ENCODE data around the gene COL26A1.

The COL26A1 gene

DNA sequence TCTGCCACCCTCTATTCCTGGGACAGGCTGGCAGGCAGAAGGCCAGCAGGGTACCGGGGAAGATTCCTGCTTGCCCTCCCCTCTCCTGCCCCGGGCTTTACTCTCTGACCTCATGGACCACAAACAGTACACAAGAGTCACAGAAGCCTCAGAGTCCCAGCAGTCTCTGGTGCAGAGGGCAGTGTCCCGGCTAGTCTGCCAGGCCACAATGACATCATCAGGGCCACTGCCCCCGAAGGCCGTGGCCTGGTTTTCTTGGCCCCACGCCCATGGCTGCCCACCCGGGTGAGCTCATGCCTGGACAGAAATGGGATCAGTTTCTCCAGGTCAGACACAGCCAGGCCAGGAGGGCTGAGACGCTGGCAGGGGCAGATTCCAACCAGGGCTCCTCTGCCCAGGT lies 174.5 kb downstream of the COL26A1 start:
- no peak for DNase-seq

DNA sequence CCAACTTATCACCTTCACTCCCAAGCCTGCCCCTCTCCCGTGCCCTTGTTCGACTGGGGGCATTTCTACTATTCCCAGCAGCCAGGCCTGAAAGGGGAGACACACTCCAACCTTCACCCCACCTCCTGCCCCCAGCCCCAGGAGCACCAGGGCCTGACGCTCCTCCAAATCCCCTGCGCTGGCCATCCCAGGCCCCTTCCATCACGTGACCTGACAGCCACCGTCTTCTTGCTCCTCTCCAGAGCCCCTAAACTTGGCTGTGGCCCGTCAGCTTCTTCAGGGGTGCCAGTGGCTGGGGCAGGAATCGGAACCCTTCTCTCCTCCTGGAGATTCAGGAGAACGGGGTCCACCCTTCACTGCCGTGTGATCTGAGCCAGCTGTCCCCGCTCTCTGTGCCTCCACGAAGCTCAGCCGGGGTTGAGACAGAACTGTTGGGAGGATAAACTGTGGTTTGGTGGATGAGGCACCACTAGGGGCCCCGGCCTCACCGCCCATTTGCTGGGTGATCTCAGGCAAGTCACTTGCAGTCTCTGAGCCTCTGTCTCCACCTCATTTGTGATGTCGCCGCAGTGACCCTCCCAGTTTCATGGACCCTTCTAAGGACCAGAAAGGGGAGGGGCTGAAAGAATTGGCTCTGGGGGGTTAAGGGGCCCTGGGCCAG lies 175.4 kb downstream of the COL26A1 start:
- no peak for DNase-seq

DNA sequence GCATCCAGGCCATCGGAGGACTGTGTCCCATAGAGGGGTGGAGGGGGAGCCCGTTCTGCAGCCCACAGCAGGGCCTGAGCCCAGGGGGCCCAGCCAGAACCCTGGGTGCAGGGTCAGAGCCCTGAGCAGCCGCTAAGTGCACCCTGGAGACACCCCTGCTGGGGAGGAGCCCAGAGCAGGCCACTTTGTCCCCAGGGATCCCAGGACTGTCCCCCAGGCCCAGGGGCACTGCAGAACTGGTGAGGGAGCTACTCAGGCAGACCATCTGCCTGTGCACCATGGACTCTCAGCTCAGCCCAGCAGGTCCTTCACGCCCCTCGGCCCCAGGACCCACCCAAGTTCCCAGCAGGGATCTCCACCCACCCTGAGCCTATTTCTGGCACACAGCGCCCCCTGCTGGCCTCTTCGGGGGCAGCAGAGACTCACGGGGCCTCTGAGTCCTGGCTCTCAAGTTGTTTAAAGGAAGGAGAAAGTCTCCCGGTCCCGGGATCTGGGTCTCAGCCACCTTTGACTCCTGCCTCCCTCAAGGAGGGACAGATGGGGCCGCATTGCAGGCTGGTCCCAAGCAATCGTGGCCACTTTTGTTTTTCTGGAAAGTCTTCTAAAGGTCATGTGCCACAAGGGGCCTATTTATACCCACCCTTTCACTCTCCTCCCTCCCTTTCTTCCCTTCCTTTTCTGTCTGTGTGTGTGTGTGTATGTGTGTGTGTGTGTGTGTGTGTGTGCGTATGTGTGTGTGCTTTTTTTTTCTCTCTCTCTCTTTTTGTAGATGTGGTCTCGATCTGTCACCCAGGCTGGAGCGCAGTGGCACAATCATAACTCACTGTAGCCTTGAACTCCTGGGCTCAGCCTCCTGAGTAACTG lies 176.2 kb downstream of the COL26A1 start:
- DNase-seq: peak; percentile 38

DNA sequence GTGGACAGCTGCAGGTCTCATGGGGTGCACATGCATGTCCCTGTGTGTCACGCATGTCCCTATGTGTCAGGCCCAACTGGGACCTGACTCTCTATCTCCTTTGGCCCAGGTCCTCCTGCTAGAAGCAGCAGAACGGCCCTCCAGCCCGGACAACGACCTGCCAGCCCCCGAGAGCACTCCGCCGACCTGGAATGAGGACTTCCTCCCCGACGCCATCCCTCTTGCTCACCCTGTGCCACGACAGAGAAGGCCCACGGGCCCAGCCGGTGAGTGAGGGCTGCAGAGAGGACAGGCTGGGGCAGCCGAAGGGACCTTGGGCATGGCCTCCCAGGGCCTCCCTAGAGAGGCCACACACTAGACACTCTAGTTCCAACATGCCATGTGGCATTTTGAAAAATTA lies 177.1 kb downstream of the COL26A1 start:
- DNase-seq: no peak

DNA sequence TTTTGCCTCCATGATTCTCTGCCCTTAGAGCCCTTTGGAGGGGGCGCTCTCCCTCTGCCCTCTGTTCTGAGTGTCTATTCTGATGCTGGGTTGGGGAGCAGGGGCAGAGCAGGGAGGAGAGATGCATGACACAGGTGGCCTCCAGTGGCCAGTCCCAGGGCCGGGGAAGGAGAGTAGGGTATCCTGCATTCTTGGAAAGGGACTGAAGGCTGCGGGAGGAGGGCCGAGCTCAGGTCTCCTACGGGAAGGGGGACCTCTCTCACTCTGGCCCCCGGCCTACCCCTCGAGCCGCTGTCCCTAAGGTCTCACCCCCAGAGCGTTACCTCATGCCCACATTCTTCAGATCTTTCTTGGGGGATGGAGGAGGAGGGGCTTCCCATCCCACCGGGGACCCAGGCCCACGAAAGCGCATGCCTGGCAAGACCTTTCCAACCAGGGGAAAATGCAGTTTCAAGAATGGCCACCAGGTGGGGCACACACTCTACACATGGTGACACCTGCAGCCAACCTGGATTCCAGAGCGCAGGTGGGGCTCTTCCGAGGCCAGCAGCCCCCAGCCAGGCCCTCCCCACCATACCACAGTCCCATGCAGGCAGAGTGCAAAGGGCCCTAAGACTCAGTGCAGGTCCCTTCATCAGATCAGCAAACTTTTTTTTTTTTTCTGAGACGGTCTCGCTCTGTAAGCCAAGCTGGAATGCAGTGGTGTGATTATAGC lies 180.0 kb downstream of the COL26A1 start:
- DNase-seq: peak; percentile 77

DNA sequence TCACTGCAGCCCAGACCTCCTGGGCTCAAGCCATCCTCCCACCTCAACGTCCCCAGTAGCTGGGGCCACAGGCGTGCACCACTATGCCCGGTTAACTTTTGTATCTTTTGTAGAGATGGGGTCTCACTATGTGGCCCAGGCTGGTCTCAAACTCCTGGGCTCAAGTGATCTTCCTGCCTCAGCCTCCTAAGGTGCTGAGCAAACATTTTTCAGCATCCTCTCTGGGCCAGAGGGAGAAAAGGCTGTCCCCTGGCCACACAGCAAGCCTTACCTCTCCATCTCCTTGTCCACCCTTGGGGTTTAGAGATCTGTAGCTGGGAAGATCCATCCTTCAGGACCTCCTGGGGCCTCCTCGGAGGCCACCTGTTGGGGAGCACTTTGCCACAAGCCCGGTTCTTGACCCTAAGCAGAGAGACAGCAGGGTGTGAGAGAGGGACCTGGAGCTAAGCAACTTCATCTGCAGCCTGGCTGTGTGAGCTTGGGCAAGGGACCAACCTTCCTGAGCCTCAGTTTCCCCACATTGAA lies 180.6 kb downstream of the COL26A1 start:
- no peak for DNase-seq

DNA sequence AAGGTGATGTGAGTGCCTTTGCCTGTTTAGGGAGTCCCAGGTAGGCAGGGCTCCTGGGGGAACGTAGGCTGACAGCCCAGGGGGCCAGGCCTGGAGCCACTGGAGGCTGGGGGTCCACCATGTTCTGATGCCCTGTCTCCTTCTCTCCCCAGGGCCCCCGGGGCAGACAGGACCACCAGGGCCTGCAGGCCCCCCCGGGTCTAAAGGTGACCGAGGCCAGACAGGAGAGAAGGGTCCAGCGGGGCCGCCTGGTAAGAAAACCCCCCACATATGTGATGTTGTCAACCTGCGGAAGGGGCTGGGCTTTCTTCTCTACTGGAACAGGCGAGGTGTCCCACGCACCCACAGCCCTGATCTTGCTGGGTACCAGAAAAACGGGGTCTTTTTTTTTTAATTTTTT lies 181.2 kb downstream of the COL26A1 start:
- DNase-seq: no peak

DNA sequence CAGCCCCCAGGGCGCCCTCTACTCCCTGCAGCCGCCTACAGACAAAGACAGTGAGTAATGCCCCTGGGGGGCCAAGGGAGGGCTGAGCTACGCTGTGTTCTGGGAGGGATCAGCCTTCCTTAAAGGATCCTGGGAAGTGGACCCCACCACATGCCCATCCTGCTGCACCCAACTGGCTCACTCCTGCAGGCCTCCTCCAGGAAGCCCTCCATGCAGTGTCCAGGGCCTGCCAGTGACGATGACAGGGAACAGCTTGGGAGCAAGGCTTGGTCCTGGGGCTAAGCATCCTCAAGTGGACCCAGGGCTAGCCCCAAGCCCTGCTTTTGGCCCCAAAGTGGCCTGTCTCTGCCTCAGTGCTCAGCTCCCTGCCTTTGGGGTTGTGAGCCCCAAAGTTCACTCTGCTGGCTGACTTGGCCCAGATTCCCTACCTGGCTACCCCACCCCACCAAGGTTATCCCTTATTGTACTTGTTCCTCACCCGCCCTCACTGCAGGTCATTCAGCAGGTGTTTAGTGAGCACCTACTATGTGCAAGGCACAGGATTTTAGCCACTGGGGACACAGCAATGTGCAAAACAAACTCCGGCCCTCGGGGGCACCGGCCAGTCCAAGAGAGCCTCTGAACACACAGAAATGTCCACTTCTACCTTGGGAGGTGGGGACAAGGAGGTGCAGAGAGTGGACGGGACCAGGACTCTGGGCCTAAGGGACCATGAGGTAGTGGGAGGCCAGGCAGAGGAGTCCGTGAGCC lies 182.9 kb downstream of the COL26A1 start:
- no peak for DNase-seq

DNA sequence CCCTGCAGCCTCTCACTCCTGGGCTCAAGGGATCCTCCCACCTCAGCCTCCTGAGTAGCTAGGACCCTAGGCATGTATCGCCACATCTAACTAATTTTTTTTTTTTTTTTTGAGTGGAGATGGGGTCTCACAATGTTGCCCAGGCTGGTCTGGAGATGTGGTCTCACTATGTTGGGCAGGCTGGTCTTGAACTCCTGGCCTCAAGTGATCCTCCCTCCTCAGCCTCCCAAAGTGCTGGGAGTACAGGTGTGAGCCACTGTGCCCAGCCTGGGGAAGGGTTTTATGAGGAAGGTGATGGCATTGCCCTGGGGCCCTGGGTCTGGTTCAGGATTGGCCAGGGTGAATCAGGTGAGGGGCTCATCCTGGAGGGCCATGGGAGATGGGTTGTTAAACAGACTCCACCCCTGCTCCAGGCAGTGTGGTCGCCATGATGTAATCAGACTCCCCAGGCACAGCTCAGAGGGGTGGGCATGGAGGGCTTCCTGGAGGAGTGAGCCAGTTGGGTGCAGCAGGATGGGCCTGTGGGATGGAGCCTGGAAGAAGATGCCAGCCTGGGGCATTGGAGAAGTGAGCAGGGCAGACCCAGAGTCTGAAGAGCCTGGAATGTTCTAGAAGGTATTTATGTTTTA lies 183.7 kb downstream of the COL26A1 start:
- no peak for DNase-seq

DNA sequence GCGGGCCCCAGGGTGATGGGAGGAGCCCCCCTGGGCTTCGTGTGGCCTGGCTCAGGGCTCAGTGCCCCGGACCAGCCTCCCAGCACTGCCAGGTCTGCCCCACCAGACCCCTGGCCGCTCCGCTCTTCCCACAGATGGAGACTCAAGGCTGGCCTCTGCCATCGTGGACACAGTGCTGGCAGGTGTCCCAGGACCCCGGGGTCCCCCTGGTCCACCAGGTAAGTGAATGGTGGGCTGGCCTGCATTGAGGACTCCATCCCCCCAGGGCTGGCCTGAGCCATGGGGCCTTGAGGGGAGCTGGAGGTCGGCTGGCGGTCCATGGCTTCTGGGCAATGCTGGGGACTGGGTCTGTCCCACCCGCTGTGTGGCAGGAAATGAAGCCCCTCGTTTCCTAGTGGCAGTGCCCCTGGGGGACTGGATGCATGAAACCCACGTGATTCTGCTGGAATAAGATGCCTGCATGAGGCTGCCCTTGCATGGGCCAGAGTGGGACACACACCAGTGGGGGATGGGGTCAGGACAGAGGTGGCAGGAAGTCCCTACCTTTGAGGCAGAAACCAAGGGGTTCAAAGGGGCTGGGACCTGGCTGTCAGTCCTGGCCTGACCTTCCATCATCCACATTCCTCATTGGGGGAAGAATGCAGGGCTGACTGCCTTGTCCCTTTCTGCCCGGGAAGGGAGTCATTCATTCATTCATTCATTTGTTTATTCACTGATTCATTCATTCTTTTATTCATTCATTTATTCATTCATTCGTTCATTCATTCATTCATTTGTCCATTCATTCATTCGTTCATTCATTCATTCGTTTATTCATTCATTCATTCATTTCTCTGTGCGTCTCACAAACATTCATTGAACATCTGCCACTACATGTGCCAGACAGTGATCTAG lies 184.6 kb downstream of the COL26A1 start:
- DNase-seq: no peak

DNA sequence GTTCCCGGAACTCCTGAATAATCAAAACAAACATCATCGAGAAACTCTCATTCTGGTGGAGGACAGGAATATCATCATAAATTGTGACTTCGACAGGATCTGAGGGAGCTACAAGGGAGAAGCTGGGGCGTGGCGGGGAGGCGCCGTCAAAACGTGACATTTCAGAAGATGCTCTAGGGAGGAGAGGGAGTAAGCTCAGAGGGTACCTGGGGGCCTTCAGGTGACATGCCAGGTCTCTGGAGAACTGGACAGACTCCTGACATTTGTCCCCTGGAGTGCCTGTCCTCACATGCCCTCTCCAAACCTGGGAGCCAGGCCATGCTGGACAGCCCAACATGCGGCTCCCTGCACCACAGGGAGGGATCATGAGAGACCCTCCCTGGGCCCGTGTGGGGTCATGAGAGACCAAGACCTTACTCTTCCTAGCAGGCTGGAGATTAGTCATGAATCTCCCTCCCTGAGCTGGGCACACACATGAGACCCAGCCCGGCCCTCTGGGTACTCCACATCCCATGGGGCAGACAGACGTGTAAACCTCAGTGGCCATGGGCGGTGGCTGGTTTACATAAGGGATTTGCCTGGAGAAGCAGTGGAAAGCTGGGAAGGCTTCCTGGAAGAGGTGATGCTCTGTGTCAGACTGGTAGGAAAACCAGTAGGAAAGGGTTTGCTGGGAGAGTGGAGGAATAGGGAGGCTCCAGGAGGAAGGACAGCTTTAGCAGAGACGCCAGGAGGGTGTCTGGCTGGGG lies 185.4 kb downstream of the COL26A1 start:
- no peak for DNase-seq

DNA sequence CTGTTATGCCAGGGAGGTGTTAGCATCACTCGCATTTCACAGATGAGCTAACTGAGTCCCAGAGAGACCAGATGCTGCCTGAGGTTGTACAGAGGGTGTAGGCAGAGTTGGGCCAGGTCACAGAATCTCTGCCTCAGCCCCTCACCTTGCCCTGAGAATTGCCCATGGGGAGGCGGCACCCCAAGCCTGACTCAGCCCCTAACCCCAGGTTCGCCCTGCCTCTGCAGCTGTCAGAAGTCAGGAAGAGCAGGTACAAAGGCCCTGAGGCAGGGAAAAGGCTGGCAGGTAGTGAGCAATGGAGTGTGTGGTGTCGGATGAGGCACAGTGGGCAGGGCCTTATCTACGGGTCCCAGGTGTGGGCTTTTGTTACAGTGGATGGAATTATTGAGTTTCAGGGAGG lies 187.1 kb downstream of the COL26A1 start:
- DNase-seq: no peak

DNA sequence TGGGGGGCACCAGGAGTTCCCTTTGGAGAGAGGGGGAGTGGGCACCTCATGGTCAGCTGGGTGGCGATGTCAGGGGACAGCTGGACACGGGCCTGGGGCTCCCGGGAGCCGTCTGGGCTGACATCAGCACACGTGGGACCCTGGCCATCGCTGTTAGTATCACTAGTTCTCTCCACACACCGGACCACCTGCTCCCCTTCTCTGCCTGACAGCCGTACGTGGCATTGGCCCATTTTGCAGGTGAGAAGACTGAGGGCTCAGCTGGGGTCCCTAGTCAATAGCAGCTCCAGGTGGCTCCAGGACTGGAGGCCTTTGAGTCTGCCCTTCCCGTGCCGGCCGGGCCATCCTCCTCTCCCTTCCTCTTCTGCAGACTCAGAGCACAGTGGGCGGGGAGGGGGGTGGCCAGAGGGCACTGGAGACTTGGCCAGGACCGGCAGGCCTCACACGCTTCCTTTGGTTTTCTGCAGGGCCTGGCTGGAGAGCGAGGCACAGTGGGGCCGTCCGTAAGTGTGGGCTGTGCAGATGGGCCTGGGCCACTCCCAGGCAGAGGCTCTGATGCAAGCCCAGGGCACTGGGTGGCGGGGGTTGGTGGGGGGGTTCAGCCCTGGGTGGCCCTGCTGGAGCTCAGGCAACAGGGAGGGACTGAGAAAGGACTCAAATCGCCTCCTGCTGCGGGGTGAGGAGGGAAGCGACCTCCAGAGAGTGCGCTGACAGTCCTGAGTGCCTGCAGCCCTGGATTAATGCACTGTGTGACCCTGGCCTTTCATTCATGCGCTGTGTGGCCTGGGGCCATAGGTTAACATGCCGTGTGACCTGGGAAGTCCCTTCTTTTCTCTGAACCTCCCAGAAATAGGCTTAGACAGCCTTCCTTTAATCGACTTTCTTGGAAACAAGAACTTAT lies 188.2 kb downstream of the COL26A1 start:
- no peak for DNase-seq

DNA sequence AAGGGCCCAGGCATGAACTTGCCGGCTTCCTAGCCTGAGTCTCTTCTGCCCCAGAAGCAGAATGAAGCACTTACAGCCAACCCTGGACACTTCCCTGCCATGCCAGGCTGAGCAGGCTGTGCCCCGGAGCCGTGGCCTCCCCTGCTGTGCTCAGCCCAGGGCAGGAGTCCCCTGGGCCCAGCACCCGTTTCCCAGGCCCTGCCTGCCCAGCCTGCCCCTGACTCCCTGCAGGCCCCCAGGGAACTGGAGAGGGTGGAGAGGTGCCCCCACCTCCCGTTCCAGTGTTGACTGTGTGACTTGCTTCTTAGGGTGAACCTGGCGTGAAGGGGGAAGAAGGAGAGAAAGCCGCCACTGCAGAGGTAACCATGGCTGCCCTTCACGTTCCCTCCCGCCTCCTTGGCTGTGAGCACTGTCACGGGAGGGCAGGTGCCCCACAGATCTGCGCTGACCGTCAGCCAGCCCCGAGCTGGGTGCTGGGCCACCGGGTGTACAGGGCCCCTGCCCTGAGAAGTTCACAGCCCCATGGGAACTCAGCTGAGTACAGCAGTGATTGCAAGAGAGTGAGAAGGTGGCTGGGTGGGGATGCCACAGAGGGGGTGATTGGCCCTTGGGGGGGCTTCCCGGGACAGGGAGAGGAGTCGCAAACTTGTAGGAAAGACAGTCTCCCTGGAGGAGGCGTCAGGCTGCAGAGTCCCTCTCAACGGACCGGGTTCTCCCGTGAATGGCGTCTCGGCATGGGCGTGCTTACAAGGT lies 190.5 kb downstream of the COL26A1 start:
- no peak for DNase-seq

DNA sequence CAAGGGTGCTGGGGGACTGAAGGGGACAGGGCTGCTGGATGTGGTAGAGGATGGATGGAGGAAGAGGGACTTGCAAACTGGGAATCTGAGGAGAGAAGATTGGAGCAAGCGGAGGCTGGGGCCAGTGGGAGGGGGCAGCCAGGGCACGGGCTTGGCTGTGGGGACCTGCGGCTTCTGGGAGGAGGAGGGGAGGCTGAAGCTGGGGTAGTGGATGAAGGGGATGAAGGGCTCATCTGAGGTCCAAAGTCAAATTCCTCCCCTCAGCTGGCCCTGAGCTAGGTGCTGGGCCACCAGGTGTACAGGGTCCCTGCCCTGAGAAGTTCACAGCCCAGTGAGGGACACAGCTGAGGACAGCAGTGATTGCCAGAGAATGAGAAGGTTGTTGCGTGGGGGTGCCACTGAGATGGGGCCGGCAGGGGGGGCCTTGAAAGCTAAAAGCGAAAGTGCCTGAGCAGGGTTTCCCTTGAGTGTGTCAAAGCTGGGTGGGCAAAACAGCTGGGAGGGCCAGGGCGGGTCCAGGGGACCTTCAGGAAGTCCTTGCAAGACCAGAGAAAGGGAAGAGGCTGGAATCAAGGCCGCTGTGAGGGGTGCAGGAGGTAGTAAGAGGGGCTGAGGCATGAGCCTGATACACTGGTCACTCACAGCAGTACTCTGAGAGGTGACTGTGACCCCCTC lies 191.2 kb downstream of the COL26A1 start:
- no peak for DNase-seq

DNA sequence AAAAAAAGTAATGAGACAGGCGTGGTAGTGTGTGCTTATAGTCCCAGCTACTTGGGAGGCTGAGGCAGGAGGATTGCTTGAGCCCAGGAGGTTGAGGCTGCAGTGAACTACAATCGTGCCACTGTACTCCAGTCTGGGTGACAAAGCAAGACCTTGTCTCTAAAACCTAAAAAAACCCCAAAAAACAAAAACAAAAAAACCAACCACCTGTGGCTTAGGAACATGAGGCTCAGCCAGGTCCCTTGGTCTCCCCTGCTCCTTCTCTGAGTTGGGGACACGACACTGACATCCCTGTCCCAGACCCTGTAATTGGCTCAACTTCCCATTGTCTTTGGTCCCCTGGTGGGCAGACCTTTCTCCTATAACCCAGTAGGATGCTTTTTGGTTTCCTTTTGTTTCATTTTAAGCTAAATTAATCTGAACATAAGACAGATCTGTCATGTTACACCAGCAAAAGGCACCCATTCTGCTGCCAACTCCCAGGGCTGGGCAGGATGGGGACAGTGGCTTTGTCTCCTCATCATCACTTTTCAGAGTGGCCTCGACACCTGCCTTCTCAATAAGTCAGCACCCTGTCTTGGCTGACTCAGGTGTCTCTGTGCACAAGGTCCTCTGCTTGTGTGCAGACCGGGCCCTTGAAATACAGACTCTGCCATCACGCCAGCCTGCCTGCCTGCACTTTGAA lies 192.1 kb downstream of the COL26A1 start:
- DNase-seq: no peak

DNA sequence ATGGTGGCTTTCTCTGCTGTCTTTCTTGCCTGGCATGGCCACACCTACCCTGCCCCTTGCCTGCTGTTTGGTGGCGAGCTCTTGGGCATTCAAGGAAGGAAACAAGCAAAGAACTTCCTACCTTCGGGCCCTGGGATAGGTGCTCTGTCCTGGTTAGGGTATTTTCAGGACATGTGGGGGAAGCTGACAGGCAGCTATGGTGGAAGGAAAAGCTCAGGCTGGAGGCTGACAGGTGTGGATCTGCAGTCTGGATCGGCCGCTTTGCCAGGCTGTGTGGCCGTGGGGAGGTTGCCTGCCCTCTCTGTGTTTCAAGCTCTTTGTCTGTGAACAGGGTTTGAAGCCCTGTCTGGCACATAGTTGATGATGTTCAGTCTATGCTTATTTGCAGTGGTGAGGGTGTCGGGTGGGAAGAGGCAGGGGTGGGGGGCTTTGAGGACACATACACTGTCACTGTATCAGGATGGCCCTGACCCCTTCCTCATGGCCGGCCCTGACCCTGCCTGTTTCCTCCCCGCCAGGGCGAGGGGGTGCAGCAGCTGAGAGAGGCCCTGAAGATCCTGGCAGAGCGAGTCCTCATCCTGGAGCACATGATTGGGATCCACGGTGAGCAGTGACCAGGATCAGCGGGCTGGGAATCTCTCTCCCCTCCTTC lies 192.7 kb downstream of the COL26A1 start:
- no peak for DNase-seq

All from DMS53 (cell line).